ENCODE data around the gene SNX17.
"Not testable (repeated sequence)": the region's sequence is repeated elsewhere in the genome, so short reads cannot be mapped to it uniquely, and the experiment has no call there.

Gene SNX17, protein sequence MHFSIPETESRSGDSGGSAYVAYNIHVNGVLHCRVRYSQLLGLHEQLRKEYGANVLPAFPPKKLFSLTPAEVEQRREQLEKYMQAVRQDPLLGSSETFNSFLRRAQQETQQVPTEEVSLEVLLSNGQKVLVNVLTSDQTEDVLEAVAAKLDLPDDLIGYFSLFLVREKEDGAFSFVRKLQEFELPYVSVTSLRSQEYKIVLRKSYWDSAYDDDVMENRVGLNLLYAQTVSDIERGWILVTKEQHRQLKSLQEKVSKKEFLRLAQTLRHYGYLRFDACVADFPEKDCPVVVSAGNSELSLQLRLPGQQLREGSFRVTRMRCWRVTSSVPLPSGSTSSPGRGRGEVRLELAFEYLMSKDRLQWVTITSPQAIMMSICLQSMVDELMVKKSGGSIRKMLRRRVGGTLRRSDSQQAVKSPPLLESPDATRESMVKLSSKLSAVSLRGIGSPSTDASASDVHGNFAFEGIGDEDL

DNA sequence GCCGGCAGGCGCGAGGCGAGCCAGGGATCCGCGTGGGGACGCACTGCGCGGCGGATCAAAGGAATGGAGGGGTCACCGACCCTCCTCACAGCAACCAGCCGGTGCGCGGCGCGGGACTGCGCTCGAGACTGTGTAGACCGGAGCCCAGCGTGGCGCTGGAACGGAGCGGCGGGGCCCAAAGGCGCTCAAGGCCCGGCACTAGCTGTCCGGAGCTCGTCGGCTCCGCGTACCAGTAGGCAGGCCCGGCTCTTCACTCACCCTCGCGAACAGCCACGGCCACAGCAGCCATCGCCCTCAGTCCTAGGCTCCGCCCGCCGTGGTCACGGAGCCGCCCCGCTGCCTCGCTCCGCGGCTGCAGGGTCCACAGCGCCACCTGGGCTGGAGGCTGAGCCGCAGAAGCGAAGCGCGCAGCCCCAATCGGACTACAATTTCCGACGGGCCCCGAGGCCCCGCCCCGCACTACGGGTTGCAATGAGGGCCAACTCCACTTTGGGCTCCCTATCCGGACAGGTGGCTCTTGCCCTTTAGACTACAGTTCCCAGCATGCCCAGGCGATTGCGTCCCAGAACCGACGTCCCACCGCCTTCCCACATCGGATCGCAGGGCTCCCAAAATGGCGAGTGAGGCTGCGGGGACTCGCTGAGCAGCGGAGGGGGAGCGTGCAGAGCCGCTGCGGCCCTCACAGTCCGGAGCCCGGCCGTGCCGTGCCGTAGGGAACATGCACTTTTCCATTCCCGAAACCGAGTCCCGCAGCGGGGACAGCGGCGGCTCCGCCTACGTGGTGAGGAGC lies at the start of gene SNX17, which contains the start of gene EIF2B4:
TSS of gene SNX17 (plus strand) at position 591 of the 790 bp plus-strand sequence. CDS start at position 719, 128 bp downstream.
TSS of gene EIF2B4 (minus strand) at position 313 of the 790 bp plus-strand sequence. CDS start at position 289, 24 bp downstream.
- peak; percentile 80 for DNase-seq

DNA sequence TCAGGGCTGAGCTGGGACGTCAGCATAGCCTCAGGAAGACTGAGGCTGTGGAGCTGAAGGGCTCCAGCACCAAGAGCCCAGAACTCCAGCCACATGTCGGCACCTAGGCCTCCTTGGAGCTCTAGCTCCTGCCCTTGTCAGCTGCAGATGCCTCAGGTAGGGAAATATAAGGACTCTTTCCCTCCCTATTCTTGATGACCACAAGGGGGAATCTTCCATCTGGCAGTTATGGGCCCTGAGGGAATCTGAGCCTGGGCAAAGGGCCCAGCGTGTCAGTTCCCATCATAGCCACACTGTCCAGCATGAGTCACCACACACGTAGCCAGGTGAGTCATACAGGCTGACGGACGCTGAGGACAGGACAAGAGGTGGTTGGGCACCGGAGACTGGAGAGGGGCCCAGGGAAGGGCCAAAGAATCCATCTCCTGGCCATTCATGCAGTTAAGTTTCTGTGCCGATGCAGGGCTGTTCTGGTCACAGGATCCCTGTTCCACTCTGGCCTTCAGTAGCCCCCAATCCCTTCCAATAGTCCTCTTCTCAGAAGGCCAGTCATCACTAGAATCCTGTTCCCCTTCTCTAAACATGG lies 49.4 kb upstream of the SNX17 start:
- no peak for DNase-seq

DNA sequence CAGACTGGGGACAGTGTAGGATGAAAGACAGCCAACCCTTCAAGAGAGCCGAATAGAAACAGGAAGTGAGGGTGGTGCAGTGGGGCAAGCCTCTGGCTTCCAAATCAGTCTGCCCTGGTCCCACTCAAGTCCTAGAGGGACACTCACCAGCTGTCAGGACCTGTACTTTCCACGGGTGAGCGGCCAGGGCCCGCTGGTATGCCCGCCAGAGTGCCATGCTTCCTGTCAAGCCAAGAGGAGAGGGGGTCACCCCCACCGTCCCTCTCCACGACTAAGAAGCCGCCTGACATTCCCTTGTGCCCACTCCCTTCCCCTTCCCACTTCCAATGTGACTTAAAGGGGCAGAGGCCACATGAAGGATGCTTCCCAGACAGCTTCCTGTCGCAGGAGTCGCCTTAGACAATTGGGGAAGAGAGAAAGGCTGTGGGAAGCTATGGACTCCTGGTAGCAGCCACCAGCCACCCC lies 48.1 kb upstream of the SNX17 start:
- no peak for DNase-seq

DNA sequence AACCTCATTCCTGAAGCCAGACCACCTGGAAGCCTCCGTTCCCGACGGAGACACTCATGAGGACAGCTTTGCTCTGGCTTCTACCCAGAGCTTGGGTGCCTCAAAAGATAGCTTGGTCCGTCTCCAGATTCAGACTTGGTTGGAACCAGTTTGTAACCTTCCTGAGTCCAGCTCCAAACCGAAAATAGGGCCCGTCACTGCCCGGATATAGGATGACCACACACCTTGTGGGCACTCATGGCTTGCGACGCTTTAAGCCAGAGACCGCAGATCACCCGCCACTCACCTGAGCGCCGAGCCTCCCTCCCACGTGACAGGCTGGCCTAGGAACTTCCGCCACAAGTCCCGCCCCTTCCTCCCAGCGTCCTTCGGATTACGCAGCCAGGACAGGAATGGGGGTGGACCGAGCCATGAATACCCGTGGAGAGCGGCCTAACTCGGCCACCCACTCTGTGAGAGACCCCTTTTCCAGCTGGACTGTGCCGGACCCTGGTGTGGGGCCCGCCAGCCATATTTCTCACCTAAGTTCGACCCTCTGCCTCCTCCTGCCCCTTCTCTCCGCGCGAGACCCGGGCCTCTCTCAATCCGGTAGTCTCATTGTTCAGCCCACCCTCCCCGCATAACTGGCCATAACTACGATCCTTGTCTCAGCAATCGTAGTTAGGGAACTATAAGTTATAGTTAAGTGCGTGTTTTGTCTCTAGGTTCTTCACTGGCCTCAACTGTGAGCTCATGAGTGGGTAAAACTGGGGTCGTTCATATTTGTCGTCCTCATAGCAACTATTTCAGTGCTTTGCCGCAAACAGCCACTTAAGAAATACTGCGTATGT lies 47.4 kb upstream of the SNX17 start, which contains the start of gene MPV17:
TSS of gene MPV17 (minus strand) at position 332 of the 830 bp plus-strand sequence. CDS start 580 bp downstream, outside the sequence.
- no peak for DNase-seq

DNA sequence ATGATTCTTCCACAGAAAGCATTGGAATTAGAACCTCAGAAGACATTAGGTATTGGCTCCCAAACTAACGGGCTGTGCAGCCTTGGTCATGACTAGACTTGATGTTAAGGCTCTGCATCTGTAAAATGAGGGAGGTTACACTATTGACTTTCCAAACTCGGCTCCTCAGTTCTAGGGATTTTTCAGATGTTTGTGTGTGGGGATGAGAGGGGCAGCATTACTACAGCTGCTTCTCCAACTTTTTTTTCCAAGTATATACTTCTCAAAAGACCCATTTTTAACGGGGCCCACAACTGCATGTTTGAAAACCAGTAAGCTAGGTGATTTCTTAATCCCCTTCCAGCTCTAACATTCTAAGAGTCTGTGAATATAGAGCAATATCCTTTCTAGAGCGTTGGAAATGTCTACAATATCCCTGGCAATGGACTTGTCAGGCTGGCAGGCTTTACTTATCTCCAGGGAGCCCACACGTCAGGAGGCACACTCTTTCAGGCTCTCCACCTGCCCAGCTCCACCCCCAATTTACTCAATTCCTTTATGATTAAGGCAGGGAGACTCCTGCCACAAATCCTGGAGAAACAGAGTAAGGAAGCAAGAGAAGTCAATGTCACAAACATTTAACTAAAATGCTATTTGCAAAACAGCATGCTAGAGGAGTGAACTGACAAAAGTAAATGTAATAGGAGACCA lies 46.7 kb upstream of the SNX17 start:
- no peak for DNase-seq

DNA sequence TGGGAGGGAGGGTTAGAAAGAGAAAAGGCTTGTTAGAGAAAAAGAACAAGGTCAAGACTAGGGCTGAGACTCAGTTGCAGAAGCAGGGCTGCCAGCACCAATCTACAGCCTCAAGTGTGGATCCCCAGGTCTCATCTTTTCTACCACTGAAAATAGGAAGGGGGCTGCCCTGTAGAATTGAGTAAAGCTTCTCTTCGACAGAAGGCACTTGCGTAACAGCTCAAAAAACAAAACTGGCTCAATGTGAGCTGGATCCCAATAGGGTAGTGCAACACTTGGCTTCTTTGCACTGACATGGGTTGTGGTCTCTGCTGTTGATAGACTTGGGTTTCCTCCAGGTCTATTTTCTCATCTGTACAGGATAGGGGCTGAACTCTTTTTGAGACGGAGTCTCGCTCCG lies 45.7 kb upstream of the SNX17 start:
- DNase-seq: no peak

DNA sequence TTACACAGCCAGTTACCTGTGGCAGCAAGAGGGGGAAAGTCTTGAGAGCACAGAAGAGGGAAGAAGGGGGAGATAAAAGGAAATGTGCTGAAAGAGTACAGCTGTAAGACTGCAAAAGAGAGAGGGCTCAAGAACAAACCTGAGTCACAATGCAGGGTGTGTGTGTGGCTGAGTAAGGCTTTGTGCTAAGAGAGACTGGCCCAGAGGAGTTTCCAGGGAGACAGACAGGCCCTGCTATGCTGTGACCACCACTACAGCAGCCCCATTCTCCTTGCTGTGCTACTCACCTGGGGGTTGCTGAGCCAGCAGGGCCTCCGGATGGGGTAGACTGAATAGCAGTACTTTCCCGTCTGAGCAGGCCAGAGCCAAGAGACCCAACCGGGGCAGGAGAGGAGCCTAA lies 35.1 kb upstream of the SNX17 start:
- no peak for DNase-seq

DNA sequence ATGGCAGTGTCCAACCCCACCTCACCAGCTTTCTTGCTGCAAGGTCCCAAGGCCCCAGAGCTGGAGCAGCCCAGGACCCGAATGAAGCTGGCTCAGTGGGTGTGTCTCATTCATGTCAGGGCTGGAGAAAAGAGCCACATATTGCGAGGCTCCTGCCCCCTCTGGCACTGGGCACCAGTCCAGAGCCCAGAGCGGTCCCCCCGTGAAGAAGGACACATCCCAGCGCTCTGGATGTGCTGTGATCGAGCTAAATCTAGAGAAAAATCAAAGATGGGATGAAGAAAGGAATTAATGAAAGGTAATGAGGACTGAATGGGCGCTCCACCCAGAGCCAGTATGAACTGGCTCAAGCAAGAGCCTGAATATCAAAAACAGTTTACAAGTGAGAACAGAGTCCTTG lies 34.2 kb upstream of the SNX17 start:
- DNase-seq: no peak

DNA sequence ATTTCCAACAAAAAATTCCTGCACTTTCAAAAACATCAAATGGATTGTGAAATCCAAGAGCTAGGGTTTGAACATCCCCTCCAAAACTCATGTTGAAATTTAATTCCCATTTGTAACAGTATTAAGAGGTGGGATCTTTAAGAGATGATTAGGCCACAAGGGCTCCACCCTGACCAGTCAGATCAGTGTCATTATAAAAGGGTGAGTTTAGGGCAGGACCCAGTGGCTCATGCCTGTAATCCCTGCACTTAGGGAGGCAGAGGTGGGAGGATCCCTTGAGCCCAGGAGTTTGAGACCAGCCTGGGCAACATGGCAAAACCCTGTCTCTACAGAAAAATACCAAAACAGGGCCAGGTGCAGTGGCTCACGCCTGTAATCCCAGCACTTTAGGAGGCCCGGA lies 22.8 kb upstream of the SNX17 start:
- DNase-seq: no peak

DNA sequence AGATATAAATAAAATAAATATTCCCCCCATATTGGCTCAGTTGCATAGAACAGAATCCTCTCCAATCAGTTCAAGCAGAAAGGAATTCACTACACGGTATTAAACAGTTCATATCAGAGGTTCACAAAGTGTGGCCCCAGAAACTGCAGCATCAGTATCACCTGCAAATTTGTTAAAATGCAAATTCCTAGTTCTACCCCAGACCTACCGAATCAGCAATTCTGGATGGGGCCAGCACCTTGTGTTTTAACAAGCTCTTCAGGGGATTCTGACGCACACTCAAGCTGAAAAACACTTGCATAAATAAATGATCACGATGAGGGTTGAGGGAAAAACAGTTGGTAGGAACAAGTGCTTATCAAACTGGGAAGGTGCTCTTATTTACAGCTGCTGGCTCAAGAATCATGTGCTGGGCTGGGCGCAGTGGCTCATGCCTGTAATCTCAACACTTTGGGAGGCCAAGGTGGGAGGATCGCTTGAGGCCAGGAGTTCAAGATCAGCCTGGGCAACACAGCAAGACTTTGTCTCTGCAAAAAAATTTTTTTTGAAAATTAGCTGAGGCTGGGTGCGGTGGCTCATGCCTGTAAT lies 20.2 kb upstream of the SNX17 start:
- no peak for DNase-seq

DNA sequence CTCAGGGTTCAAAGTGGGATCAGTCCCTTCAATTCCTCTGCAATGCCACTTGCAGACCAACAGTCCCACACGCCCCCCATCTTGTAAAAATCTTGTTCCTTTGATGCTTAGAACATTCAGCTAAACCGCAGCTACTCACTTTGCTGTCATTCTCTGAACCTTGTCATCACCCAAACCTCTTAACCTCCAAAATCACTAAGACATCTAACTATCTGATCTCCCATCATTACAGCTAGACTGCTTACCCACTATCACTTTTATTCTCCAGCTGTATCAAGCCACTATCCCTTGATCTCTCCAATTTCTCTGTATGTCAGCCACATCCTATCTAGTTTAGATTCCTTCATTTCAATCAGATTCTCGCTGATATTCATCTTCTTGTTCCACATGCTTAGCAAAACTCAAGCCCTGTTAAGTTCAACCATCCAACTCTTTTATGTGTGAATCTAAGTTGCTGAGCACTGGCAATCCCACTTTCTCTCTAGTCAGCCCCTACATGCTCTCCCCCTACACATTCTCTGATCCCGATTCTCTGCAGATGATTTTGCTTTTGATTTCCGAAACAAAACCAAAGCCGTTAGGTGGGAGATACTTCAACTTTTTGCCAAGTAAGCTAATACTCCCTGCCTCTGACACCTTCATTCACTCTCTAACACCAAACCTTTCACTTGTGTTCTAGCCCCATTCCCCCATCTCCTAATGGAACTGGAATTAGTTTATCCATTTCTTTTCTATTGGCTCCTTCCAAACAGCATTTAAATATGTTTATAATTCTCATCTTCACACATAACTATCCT lies 18.4 kb upstream of the SNX17 start:
- DNase-seq: no peak

DNA sequence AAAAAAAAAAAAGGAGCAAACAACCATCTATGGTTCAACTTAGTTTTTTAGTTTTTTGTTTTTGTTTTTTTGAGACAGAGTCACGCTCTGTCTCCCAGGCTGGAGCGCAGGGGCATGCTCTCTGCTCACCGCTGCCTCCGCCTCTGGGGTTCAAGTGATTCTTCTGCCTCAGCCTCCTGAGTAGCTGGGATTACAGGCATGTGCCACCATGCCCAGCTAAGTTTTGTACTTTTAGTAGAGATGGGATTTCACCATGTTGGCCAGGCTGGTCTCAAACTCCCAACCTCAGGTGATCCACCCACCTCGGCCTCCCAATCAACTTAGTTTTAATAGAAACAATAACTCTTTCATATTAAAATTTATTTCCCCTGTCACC lies 17.0 kb upstream of the SNX17 start:
- DNase-seq: not testable (repeated sequence)

DNA sequence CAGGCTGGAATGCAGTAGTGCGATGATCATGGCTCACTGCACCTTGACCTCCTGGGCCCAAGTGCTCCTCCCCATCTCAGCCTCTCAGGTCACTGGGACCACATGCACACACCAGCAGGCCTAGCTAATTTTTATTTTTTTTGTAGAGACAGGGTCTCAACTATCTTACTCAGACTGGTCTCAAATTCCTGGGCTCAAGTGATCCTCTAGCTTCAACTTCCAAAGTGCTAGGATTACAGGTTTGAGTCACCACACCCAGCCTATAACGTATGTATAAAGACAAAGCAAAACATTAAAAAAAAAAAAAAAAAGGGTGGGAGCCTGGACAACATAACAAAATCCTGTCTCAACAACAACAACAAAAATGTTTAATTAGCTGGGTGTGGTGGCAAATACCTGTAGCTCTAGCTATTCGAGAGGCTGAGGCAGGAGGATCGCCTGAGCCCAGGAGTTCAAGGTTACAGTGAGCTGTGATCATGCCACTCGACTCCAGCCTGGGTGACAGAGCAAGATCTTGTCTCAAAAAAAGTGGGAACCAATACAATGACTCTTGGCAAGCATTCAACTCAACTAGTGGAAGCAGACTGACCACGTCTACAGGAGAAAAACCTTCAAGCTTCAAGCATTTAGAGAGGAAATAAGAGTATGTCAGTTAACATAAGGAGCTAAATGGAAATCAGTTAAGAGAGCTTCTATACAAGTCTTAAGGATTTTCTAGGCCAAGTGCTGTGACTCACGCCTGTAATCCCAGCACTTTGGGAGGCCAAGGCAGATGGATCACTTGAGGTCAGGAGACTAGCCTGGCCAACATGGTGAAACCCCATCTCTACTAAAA lies 16.4 kb upstream of the SNX17 start:
- DNase-seq: no peak

DNA sequence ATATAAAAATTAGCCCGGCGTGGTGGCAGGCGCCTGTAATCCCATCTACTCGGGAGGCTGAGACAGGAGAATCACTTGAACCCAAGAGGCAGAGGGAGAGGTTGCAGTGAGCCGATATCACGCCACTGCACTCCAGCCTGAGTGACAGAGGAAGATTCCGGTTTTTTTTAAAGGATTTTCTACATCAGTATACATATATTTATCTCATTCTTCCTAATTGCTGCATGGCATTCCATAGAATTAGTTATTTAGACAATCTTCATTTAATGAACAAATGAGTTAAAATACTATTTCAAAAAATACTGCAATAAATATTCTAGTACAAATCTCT lies 15.9 kb upstream of the SNX17 start:
- no peak for DNase-seq

DNA sequence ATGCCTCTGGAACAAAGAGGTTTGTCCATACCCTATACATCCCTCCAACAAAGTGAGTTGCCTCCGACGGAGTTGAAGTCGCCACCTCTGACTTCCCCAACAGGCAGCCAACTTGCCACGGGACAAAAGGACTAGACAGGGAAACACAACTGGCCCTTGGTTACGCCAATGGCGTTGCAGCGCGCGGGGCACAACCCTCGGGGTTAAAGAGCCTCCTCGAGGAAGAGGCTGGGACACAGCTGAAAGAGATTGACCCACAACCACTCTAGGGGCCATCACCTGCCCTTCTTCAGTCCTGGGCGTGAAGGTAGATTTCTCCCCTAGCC lies 14.4 kb upstream of the SNX17 start:
- no peak for DNase-seq

DNA sequence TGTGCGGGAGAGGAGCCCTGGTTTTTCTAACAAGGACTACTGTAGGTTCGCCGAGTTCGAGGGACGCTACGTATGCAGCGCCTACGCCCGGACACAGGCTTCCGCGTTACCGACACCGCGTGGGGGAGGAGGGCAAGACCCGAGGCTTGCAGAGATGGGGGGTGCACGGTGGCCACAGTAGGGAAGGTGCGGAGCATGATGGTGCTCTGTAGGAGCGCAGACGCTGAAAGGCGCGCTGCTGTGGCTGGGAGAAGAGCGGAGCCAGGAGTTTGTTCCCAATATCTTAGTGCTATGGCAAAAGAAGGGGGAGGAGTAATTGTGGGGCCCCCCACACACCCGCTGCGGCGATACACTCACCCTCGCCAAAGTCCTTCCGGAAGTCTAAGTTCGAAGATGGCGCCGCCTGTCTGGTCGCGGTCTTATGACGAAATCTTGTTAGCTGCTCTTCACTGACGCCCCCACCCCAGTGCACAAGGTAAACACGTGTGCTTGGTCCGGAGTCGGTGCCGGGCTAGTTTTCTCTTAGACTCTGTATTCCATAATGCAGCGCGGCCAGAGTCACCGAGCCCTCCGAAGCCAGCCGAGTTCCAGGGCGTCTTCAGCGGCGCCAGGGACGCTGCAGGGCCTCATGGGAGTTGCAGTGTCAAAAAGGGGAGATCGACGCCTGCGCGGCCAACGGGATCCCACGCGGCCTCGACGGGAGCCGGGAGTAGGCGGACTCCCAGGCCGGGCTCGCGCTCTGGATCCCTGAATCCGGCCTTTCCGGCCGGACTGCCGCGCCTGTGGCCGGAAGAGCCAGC lies 13.8 kb upstream of the SNX17 start, which contains the start of gene GTF3C2:
TSS of gene GTF3C2 (minus strand) at position 383 of the 800 bp plus-strand sequence. CDS start 13,210 bp downstream, outside the sequence.
- DNase-seq: peak; percentile 66

DNA sequence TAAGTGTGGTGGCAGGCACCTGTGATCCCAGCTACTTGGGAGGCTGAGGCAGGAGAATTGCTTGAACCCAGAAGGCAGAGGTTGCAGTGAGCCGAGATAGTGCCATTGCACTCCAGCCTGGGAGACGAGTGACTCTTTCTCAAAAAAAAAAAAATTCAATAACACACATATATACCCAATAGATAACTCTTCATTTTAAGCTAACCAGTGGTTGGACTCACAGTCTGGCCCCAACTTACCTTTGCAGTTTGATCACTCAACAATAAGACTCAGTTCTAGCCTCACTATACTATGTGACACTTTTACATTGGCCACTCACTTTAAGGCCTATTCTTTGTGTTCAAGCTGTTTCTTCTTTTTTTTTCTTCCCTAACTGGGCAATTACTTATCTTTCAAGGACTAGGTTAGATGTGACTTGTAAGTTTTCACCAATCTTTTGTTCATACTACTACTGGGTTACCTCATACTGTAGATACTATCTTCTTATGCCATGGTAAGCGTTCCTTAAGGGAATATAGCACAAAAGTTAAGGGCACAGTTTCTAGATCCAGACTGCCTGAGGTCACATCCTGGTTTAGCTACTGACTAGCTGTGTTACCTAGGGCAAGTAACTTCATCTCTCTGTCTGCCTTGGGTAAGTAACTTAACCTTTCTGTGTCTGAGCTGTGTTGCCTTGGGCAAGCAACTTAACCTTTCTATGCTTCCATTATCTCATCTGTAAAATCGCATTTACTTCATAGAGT lies 7.6 kb upstream of the SNX17 start:
- no peak for DNase-seq

DNA sequence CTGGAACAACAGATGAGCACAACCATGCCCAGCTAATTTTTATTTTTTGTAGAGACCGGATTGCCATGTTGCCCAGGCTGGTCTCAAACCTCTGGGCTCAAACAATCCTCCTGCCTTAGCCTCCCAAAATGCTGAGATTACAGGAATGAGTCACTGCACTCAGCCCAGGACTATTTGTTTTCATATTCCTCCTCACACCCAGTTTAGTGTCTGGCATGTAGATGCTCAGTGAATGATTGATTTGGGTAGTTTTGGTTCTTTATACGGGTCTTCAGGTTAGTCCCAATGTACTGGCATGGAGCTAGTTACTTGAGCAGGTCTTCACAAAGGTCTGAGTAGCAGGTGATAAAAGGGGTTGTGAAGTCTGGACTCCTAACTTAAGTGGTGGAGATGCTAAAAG lies 6.5 kb upstream of the SNX17 start:
- DNase-seq: no peak

Measured in NCI-H1436 treated with DMSO at 0.1 percent for 48 hours (cell line).